Progenitor cell of endocrine pancreas (in vitro differentiated cells): Measurements from ENCODE around the gene C4orf50. TPM values are rescaled to one million over a fixed set of nuclear protein-coding genes. Genes with fewer than 3 reads are reported as not detected.
"Not testable (repeated sequence)": the region's sequence is repeated elsewhere in the genome, so short reads cannot be mapped to it uniquely, and the experiment has no call there.

Experiments
- DNase-seq: peaks from one replicate; pipeline ENCODE4 v3.0.0; 2021; ENCODE audit warnings: low spot score; ENCODE audit not compliant: unreplicated experiment
- H3K27ac Mint-ChIP-seq: 2 replicates; pipeline ENCODE4 v1.8.0; 2021; ENCODE audit warnings: mild to moderate bottlenecking, moderate library complexity, mixed read lengths
- H3K27me3 Mint-ChIP-seq: 2 replicates; pipeline ENCODE4 v1.8.0; 2021; ENCODE audit warnings: mixed read lengths
- H3K36me3 Mint-ChIP-seq: 2 replicates; pipeline ENCODE4 v1.8.0; 2022; ENCODE audit warnings: mixed read lengths; ENCODE audit not compliant: insufficient read depth
- H3K4me1 Mint-ChIP-seq: 2 replicates; pipeline ENCODE4 v1.8.0; 2021; ENCODE audit warnings: low read depth, mixed read lengths
- H3K4me3 Mint-ChIP-seq: 2 replicates; pipeline ENCODE4 v1.8.0; 2021; ENCODE audit warnings: low read depth, mild to moderate bottlenecking, moderate library complexity, mixed read lengths
- H3K9me3 Mint-ChIP-seq: 2 replicates; pipeline ENCODE4 v1.8.0; 2021; ENCODE audit warnings: low read depth, mixed read lengths
- CTCF ChIP-seq: fragments of 200-600 bp; sonication (generic); IDR thresholded peaks from one replicate; pipeline ENCODE4 v1.5.0; 2021; ENCODE audit warnings: antibody characterized with exemption, mild to moderate bottlenecking; ENCODE audit not compliant: unreplicated experiment
- total RNA-seq: library from RNA; stranded (reverse); gene quantifications from 2 replicates; pipeline ENCODE4 v1.2.1, GENCODE V29; 2021

C4orf50 gene
- total RNA-seq, 1 donor from 2014 or later = 0.19 TPM

- Mint-ChIP-seq H3K9me3 (no peaks in the 10 kb centered on the region), H3K27ac (no peak overlapping the region), H3K36me3 (no peaks in the 10 kb centered on the region), H3K4me3 (no peak overlapping the region), H3K4me1 (peaks cover 7% of the 10 kb centered on the region), H3K27me3 (peaks cover 18% of the 10 kb centered on the region)
- TF ChIP-seq CTCF = no peak
- DNase-seq = no peak
Observed at GRCh38 chr4:5955201-5955821, 62.9 kb downstream of the C4orf50 start.

- H3K27ac Mint-ChIP-seq = no peak overlapping the region
- no peak for TF ChIP-seq CTCF
- H3K9me3 Mint-ChIP-seq = no peaks in the 10 kb centered on the region
- peaks cover 7% of the 10 kb centered on the region for H3K4me1 Mint-ChIP-seq
- H3K27me3 Mint-ChIP-seq = peaks cover 11% of the 10 kb centered on the region
- no peaks in the 10 kb centered on the region for H3K36me3 Mint-ChIP-seq
- no peak overlapping the region for H3K4me3 Mint-ChIP-seq
- no peak for DNase-seq
Observed at GRCh38 chr4:5954056-5954760, 64.0 kb downstream of the C4orf50 start.

GRCh38 chr4:5952975-5953951, 65.0 kb downstream of the C4orf50 start:
- H3K4me3 Mint-ChIP-seq = no peak overlapping the region
- DNase-seq = no peak
- no peaks in the 10 kb centered on the region for H3K36me3 Mint-ChIP-seq
- H3K27ac Mint-ChIP-seq = no peak overlapping the region
- H3K9me3 Mint-ChIP-seq = no peaks in the 10 kb centered on the region
- H3K4me1 Mint-ChIP-seq = peaks cover 7% of the 10 kb centered on the region
- no peak for TF ChIP-seq CTCF
- peaks cover 11% of the 10 kb centered on the region for H3K27me3 Mint-ChIP-seq

GRCh38 chr4:5952286-5952974, 65.8 kb downstream of the C4orf50 start:
- TF ChIP-seq CTCF = no peak
- H3K4me3 Mint-ChIP-seq = no peak overlapping the region
- no peak overlapping the region for H3K27ac Mint-ChIP-seq
- H3K4me1 Mint-ChIP-seq = peaks cover 7% of the 10 kb centered on the region
- H3K9me3 Mint-ChIP-seq = no peaks in the 10 kb centered on the region
- H3K36me3 Mint-ChIP-seq = no peaks in the 10 kb centered on the region
- DNase-seq = no peak
- peaks cover 11% of the 10 kb centered on the region for H3K27me3 Mint-ChIP-seq

- H3K4me1 Mint-ChIP-seq = not testable (repeated sequence)
Observed at GRCh38 chr4:5946653-5947052, 71.6 kb downstream of the C4orf50 start.

More at GRCh38 chr4:5946653-5947052, 71.6 kb downstream of the C4orf50 start:
- H3K4me3 Mint-ChIP-seq, DNase-seq, H3K27ac Mint-ChIP-seq, H3K36me3 Mint-ChIP-seq, H3K9me3 Mint-ChIP-seq: not testable (repeated sequence)
- peaks cover 14% of the 10 kb centered on the region for H3K27me3 Mint-ChIP-seq
